GM10266 (cell line): ENCODE measurements around the gene PRAMEF13.
"Not testable (repeated sequence)": the region's sequence is repeated elsewhere in the genome, so short reads cannot be mapped to it uniquely, and the experiment has no call there.

ENCODE experiments used
- DNase-seq: peaks from one replicate; pipeline ENCODE4 v3.0.0; 2012; ENCODE audit errors: extremely low spot score
- TF ChIP-seq, protein P1 (sequence below): IDR thresholded peaks from 2 replicates; pipeline ENCODE4 v1.5.1; 2012; ENCODE audit warnings: mild to moderate bottlenecking, low read depth; ENCODE audit not compliant: control insufficient read depth, insufficient read depth; ENCODE audit errors: missing control alignments

Gene PRAMEF13, protein sequence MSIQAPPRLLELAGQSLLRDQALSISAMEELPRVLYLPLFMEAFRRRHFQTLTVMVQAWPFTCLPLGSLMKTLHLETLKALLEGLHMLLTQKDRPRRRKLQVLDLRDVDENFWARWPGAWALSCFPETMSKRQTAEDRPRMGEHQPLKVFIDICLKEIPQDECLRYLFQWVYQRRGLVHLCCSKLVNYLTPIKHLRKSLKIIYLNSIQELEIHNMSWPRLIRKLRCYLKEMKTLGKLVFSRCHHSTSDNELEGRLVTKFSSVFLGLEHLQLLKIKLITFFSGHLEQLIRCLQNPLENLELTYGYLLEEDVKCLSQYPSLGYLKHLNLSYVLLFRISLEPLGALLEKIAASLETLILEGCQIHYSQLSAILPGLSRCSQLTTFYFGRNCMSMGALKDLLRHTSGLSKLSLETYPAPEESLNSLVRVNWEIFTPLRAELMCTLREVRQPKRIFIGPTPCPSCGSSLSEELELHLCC

DNA sequence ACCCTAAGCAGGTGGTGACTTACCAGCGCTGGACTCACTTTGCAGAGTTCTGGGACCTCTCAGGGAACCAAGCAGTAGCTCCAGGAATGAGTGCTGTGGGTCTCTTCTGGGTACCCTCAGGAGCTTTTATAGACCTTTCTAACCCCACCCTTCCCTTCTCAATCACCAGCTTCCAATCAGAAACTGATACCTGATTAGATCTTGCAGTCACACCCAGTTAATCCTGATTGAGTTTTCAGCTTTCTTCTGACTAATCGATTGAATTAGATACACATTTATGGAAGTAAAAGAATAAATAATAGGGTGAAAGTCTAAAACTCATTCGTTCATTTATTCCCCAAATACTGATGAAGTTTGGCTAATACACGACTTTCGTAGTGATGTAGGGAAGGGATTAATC, at the start of gene PRAMEF13:
Gene PRAMEF13, minus strand, starts transcription at position 101 of the 400 bp plus-strand sequence. CDS start 1,820 bp downstream, outside the sequence.
- not testable (repeated sequence) for DNase-seq

DNA sequence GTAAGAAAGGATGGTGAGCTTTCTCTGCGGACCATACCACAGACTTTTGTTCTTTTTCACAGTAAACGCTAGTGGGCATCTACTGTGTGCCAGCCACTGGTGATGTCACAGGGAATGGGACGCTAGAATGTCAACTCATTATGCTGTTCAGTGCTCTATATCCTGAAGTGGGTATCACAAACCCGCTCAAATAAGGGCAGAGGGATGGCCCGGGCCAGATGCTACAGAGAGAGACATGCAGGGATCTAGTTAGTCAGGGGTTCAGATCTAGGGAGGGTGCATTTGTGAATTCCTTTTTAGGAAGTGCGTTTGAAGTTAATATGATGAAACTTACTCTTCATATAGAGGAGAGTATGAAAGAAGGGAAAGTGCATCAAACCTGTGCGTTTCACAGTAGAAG, 45.9 kb upstream of the PRAMEF13 start:
- not testable (repeated sequence) for DNase-seq

DNA sequence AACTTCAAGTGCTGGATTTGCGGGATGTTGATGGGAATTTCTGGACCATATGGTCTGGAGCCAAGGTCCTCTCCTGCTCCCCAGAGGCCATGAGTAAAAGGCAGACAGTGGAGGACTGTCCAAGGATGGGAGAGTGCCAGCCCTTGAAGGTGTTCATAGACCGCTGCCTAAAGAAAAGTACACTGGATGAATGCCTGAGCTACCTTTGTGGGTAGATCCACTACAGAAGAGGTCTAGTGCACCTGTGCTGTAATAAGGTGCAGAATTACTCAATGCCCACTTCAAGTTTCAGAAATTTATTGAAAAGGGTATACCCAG, 45.3 kb upstream of the PRAMEF13 start:
- not testable (repeated sequence) for DNase-seq

DNA sequence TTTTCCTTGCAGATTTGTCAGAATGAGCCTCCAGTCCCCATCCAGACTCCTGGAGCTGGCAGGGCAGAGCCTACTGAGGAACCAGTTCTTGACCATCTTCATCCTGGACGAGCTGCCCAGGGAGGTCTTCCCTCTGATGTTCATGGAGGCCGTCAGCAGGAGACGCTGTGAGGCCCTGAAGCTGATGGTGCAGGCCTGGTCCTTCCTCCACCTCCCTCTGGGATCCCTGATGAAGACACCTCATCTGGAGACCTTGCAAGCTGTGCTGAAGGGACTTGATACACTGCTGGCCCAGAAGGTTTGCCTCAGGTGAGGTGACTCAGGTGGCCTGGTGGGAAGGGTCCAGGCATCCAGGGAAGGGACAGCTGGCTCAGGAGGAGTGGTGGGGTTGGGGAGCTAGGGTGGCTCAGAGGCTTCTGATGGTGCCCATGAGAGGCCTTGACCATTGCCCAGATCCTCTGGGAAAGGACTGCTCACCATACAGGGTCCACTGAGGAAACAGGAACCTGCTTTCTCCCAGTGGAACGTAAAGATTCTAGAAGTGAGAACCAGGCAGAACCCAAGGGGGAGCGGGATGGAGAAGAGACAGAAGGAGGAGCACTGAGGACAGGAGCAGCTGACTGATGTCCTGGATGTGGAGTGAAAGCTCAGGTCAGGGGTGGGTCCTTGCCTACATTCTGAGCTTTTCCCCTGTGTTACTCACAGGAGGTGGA, 44.8 kb upstream of the PRAMEF13 start:
- not testable (repeated sequence) for DNase-seq

DNA sequence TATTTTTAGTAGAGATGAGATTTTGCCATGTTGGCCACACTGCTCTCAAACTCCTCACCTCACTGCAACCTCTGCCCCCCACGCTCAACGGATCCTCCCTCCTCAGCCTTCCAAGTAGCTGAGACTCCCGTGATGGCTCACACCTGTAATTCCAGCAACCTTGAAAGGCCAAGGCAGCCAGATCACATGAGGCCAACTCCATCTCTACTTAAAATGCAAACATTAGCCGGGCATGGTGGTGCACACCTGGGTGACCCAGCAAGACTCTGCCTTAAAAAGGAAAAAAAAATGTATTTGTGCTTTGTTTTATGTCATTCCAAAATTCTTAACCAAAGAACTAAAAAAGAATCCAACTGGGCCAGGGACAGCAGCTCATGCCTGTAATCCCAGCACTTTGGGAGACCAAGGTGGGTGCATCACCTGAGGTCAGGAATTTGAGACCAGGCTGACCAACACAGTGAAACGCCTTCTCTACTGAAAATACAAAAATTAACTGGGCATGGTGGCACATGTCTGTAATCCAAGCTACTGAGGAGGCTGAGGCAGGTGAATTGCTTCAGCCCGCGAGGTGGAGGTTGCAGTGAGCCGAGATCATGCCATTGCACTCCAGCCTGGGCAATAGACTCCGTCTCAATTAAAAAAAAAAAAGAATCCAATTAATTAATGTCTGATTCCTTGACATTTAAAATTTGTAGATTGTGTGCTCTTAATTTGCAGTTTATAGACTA, 42.5 kb upstream of the PRAMEF13 start:
- DNase-seq = not testable (repeated sequence)

DNA sequence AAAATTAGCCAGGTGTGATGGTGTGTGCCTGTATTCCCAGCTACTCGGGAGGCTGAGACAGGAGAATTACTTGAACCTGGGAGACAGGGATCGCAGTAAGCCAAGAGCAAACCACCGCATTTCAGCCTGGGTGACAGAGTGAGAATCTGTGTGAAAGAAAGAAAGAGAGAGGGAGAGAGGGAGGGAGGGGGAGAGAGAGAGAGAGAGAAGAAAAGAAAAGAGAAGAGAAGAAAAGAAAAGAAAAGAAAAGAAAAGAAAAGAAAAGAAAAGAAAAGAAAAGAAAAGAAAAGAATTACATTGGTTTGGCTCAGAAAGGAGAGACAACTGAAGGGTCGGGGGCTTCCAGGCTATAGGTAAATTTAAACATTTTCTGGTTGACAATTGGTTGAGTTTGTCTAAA, 38.4 kb upstream of the PRAMEF13 start:
- not testable (repeated sequence) for DNase-seq

DNA sequence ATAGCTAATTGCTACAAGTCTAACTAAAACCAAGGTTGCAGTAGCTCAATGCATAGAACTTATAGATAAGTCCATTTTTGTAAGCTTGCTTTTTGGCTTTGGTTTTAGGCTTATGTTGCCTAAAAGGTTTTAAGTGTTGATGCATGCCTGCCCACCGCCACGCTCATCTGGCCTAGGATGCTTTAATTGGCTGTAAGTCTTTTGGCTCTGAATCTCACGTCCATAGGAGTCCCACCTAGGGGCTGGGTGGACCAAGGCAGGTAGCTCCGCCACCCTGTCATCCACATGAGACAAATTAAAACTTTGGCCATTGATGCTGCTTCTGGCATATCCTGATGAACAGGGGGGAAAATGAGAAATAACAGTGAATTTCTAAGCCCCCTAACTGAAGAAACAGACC, 36.4 kb upstream of the PRAMEF13 start:
- not testable (repeated sequence) for DNase-seq

DNA sequence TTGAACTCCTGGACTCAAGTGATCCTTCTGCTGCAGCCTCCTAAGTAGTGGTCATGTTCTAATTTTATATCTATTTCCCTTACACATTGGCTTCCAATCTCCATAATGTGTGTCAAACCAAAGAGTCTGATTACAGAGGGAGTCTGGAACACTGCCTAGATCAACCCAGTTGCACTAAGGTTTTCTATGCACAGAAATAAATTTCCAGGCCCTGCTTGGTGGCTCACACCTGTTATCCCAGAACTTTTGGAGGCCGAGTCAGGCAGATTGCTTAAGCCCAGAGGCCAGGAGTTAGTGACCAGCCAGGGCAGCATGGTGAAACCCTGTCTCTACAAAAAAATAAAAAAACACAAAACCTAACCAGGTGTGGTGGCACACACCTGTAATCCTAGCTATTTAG, 32.8 kb upstream of the PRAMEF13 start:
- DNase-seq = not testable (repeated sequence)

DNA sequence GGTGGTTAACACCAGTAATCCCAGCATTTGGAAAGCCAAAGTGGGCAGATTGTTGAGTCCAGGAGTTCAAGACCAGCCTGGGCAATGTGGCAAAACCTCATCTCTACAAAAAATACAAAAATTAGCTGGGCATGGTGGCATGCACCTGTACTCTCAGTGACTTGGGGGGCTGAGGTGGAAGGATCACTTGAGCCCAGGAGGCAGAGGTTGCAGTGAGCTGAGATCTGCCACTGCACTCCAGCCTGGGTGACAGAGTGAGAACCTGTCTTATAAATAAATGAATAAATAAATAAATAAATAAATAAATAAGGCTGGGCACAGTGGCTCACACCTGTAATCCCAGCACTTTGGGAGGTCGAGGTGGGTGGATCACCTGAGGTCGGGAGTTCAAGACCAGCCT, 30.8 kb upstream of the PRAMEF13 start:
- not testable (repeated sequence) for DNase-seq

DNA sequence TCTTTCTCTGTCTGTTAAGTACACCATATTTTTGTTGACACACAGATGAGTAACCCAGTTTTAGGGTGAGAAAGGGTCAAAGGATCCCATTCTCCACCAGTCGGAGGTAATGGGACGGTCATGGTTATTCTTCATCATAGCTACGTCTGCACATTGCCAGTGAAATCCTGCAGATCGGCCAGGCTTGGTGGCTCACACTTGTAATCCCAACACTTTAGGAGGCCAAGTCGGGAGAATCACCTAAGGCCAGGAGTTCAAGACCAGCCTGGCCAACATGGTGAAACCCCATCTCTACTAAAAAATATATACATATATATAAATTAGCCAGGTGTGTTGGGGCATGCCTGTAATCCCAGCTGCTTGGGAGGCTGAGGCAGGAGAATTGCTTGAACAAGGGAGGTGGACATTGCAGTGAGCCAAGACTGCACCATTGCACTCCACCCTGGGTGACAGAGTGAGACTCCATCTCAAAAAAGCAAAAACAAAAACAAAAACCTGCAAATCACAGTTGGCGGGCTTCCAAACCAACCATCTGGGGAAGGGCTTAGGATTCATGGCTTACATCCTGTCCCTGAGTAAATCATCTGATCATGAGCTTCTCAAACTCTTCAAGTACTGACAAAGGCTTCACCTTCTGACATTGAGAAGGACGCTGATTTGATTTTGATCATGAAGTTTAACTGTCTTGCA, 30.0 kb upstream of the PRAMEF13 start:
- DNase-seq = not testable (repeated sequence)

DNA sequence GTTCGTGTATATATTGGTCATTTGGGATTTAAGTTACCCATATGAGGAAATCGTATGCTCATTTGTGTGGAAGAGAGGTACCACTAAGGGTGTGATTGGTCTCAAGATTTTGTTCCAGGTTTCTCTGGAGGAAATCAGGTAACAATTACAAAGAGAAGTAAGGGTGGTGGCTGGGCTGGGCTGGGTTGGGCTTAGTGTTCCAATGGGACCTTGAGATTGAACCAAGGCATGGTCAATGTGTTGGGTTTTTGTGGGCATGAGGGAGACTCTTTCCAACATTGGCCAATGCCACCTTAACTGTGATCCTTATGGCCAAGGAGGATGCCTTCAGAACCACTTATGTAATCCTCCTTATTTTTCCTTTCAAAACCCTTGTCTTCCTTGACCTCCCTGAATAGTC, 29.4 kb upstream of the PRAMEF13 start:
- not testable (repeated sequence) for DNase-seq

DNA sequence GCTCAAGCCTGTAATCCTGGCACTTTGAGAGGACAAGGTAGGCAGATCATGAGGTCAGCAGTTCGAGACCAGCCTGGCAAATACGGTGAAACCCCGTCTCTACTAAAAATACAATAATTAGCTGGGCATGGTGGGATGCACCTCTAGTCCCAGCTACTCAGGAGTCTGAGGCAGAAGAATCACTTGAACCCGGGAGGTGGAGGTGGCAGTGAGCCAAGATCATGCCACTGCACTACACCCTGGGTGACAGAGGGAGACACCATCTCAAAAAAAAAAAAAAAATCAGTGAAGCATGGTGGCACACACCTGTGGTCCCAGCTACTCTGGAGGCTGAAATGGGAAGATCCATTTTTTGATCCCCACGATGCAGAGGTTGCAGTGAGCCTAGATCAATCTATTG, 28.9 kb upstream of the PRAMEF13 start:
- DNase-seq = not testable (repeated sequence)

DNA sequence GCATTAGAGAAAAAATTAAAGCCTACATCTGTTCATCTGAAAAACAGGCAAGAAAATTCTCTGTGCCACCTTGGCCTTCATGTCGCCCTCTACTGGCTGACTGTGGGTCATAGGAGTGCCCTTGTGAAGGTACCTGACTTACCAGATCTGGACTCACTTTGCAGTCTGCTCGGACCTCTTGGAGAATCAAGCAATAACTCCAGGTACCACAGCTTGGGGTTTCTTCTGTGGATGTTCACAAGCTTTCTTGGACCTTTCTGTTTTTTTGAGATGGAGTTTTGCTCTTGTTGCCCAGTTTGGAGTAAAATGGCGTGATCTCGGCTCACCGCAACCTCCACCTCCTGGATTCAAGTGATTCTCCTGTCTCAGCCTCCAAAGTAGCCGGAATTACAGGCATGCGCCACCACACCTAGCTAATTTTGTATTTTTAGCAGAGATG, 27.2 kb upstream of the PRAMEF13 start:
- DNase-seq = peak; percentile 8
- TF ChIP-seq, protein P1, sequence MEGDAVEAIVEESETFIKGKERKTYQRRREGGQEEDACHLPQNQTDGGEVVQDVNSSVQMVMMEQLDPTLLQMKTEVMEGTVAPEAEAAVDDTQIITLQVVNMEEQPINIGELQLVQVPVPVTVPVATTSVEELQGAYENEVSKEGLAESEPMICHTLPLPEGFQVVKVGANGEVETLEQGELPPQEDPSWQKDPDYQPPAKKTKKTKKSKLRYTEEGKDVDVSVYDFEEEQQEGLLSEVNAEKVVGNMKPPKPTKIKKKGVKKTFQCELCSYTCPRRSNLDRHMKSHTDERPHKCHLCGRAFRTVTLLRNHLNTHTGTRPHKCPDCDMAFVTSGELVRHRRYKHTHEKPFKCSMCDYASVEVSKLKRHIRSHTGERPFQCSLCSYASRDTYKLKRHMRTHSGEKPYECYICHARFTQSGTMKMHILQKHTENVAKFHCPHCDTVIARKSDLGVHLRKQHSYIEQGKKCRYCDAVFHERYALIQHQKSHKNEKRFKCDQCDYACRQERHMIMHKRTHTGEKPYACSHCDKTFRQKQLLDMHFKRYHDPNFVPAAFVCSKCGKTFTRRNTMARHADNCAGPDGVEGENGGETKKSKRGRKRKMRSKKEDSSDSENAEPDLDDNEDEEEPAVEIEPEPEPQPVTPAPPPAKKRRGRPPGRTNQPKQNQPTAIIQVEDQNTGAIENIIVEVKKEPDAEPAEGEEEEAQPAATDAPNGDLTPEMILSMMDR = peak; percentile 59

DNA sequence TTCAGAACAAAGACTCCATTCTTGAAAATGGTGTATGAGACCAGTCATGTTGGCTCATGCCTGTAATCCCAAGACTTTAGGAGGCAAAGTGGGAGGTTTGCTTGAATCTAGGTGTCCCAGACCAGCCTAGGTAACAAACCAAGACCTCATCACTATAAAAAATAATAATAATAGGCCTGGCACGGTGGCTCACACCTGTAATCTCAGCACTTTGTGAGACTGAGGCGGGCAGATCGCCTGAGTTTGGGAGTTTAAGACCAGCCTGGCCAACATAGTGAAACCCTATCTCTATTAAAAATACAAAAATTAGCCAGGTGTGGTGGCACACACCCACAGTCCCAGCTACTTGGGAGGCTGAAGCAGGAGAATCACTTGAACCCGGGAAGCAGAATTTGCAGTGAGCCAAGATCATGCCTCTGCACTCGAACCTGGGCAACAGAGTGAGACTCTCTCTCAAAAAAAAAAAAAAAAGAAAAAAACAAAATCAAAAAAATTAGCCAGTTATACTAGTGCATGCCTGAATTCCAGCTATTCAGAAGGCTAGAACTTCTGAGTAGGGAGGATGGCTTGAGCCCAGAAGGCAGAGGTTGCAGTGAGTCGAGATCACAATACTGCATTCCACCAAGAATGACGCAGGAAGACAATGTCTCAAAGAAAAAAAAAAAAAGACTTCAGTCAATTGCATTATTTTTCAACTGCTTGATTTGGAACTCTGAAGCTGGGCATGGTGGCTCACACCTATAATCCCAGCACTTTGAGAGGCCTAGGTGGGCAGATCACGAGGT, 26.3 kb upstream of the PRAMEF13 start:
- not testable (repeated sequence) for DNase-seq

DNA sequence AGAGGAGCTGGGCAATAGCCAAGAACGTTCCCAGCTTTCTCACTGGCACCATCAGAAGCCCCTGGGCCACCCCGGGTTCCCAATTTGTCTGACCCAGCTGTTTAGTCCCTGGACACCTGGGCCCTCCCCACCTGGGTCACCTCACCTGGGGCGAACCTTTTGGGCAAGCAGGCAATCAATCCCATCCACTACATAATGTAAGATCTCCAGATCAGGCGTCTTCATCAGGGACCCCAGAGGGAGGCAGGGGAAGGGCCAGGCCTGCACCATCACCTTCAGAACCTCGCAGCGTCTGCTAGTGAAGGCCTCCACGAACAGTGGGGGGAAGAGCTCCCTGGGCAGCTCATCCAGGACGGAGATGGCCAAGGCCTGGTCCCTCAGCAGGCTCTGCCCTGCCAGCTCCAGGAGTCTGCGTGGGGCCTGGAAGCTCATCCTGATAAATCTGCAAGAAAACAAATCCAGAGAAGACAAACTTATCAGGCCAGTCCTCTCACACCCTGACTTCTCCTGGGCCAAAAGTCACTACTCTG, 24.5 kb upstream of the PRAMEF13 start, which contains the start of gene PRAMEF18:
Gene PRAMEF18, minus strand, starts transcription at position 480 of the 530 bp plus-strand sequence. Its CDS starts 48 bp downstream, at position 432.
- not testable (repeated sequence) for DNase-seq
